ENCODE results near the gene GIMAP2. TPM values are rescaled to one million over a fixed set of nuclear protein-coding genes. Genes with fewer than 3 reads are reported as not detected.
A peak's percentile ranks its signal among the peaks of the same experiment; 100 is the strongest.

Gene GIMAP2
- total RNA-seq, 2 donors from 2014 or later, result 29.1 to 44.9 TPM

- Mint-ChIP-seq H3K4me1 (peaks cover 47% of the 10 kb centered on the region), H3K4me3 (peak overlapping the region; percentile 87), H3K27me3 (no peaks in the 10 kb centered on the region), H3K27ac (peak overlapping the region; percentile 94), H3K36me3 (ENCODE audit: low read depth) (peaks cover 39% of the 10 kb centered on the region), H3K9me3 (no peaks in the 10 kb centered on the region)
- peak; percentile 51 for ATAC-seq (replicated peaks)
These were observed 30.2 kb downstream of the GIMAP2 start for GRCh38 chr7:150715738-150716137.

GRCh38 chr7:150716368-150716767, 30.9 kb downstream of the GIMAP2 start, which contains the start of gene GIMAP1:
Gene GIMAP1, plus strand, starts transcription at chr7:150716613. Its CDS starts 2,435 bp downstream, at chr7:150719048.
- peak within 1 kb of the TSS; percentile 94 for H3K27ac Mint-ChIP-seq
- H3K27me3 Mint-ChIP-seq, result no peaks in the 10 kb centered on the region
- H3K9me3 Mint-ChIP-seq, result no peaks in the 10 kb centered on the region
- peaks cover 46% of the 10 kb centered on the region for H3K36me3 Mint-ChIP-seq (ENCODE audit: low read depth)
- H3K4me3 Mint-ChIP-seq, result peak within 1 kb of the TSS; percentile 87
- H3K4me1 Mint-ChIP-seq, result peaks cover 47% of the 10 kb centered on the region
- peak; percentile 73 for ATAC-seq (replicated peaks)

- Mint-ChIP-seq H3K27ac (peak overlapping the region; percentile 94), H3K36me3 (ENCODE audit: low read depth) (peaks cover 51% of the 10 kb centered on the region), H3K9me3 (no peaks in the 10 kb centered on the region), H3K27me3 (no peaks in the 10 kb centered on the region), H3K4me1 (peaks cover 50% of the 10 kb centered on the region), H3K4me3 (peak overlapping the region; percentile 87)
- ATAC-seq (replicated peaks), result no peak
These were observed 31.4 kb downstream of the GIMAP2 start for GRCh38 chr7:150716939-150717338.

GRCh38 chr7:150717814-150718420, 32.4 kb downstream of the GIMAP2 start:
- Mint-ChIP-seq H3K9me3 (no peaks in the 10 kb centered on the region), H3K4me3 (peak overlapping the region; percentile 87), H3K27ac (peak overlapping the region; percentile 94), H3K27me3 (no peaks in the 10 kb centered on the region), H3K36me3 (ENCODE audit: low read depth) (peaks cover 61% of the 10 kb centered on the region), H3K4me1 (peaks cover 50% of the 10 kb centered on the region)
- ATAC-seq (replicated peaks), result peak; percentile 10

- Mint-ChIP-seq H3K4me1 (peaks cover 44% of the 10 kb centered on the region), H3K9me3 (peaks cover 3% of the 10 kb centered on the region), H3K4me3 (peak overlapping the region; percentile 87), H3K27ac (peak overlapping the region; percentile 94), H3K27me3 (no peaks in the 10 kb centered on the region), H3K36me3 (ENCODE audit: low read depth) (peaks cover 76% of the 10 kb centered on the region)
- no peak for ATAC-seq (replicated peaks)
These were observed 33.9 kb downstream of the GIMAP2 start for GRCh38 chr7:150719436-150719835.

- Mint-ChIP-seq H3K36me3 (ENCODE audit: low read depth) (peaks cover 80% of the 10 kb centered on the region), H3K4me3 (peak overlapping the region; percentile 87), H3K27me3 (no peaks in the 10 kb centered on the region), H3K27ac (peak overlapping the region; percentile 94), H3K9me3 (peaks cover 4% of the 10 kb centered on the region), H3K4me1 (peaks cover 38% of the 10 kb centered on the region)
- ATAC-seq (replicated peaks), result no peak
These were observed 34.7 kb downstream of the GIMAP2 start for GRCh38 chr7:150719960-150720891.

GRCh38 chr7:150721970-150722373, 36.5 kb downstream of the GIMAP2 start:
- Mint-ChIP-seq H3K9me3 (peaks cover 11% of the 10 kb centered on the region), H3K36me3 (ENCODE audit: low read depth) (peaks cover 73% of the 10 kb centered on the region), H3K4me1 (peaks cover 38% of the 10 kb centered on the region), H3K27me3 (no peaks in the 10 kb centered on the region), H3K4me3 (peak overlapping the region; percentile 36), H3K27ac (no peak overlapping the region)
- ATAC-seq (replicated peaks), result no peak

GRCh38 chr7:150722431-150722931, 37.0 kb downstream of the GIMAP2 start:
- Mint-ChIP-seq H3K36me3 (ENCODE audit: low read depth) (peaks cover 74% of the 10 kb centered on the region), H3K9me3 (peaks cover 13% of the 10 kb centered on the region), H3K27ac (peak overlapping the region; percentile 57), H3K27me3 (no peaks in the 10 kb centered on the region), H3K4me1 (peaks cover 41% of the 10 kb centered on the region), H3K4me3 (peak overlapping the region; percentile 36)
- no peak for ATAC-seq (replicated peaks)

GRCh38 chr7:150723467-150723866, 38.0 kb downstream of the GIMAP2 start:
- H3K27ac Mint-ChIP-seq, result peak overlapping the region; percentile 57
- H3K9me3 Mint-ChIP-seq, result peaks cover 22% of the 10 kb centered on the region
- ATAC-seq (replicated peaks), result no peak
- peaks cover 44% of the 10 kb centered on the region for H3K4me1 Mint-ChIP-seq
- H3K4me3 Mint-ChIP-seq, result no peak overlapping the region
- peaks cover 74% of the 10 kb centered on the region for H3K36me3 Mint-ChIP-seq (ENCODE audit: low read depth)
- H3K27me3 Mint-ChIP-seq, result no peaks in the 10 kb centered on the region

GRCh38 chr7:150727381-150727780, 41.9 kb downstream of the GIMAP2 start:
- peaks cover 44% of the 10 kb centered on the region for H3K4me1 Mint-ChIP-seq
- H3K27me3 Mint-ChIP-seq, result no peaks in the 10 kb centered on the region
- H3K36me3 Mint-ChIP-seq (ENCODE audit: low read depth), result peaks cover 50% of the 10 kb centered on the region
- H3K27ac Mint-ChIP-seq, result peak overlapping the region; percentile 13
- no peak for ATAC-seq (replicated peaks)
- H3K4me3 Mint-ChIP-seq, result peak overlapping the region; percentile 89
- H3K9me3 Mint-ChIP-seq, result peaks cover 25% of the 10 kb centered on the region

GRCh38 chr7:150728011-150728410, 42.5 kb downstream of the GIMAP2 start:
- H3K4me3 Mint-ChIP-seq, result peak overlapping the region; percentile 89
- H3K27me3 Mint-ChIP-seq, result no peaks in the 10 kb centered on the region
- no peak for ATAC-seq (replicated peaks)
- peaks cover 49% of the 10 kb centered on the region for H3K4me1 Mint-ChIP-seq
- H3K27ac Mint-ChIP-seq, result peak overlapping the region; percentile 13
- peaks cover 44% of the 10 kb centered on the region for H3K36me3 Mint-ChIP-seq (ENCODE audit: low read depth)
- H3K9me3 Mint-ChIP-seq, result peaks cover 25% of the 10 kb centered on the region

GRCh38 chr7:150728609-150729008, 43.1 kb downstream of the GIMAP2 start:
- Mint-ChIP-seq H3K4me1 (peaks cover 55% of the 10 kb centered on the region), H3K27me3 (no peaks in the 10 kb centered on the region), H3K36me3 (ENCODE audit: low read depth) (peaks cover 38% of the 10 kb centered on the region), H3K4me3 (peak overlapping the region; percentile 89), H3K27ac (peak overlapping the region; percentile 13), H3K9me3 (peaks cover 25% of the 10 kb centered on the region)
- ATAC-seq (replicated peaks), result no peak

GRCh38 chr7:150731916-150732315, 46.4 kb downstream of the GIMAP2 start:
- peak; percentile 40 for ATAC-seq (replicated peaks)
- Mint-ChIP-seq H3K4me3 (peak overlapping the region; percentile 89), H3K36me3 (ENCODE audit: low read depth) (peaks cover 29% of the 10 kb centered on the region), H3K27me3 (no peaks in the 10 kb centered on the region), H3K4me1 (peaks cover 64% of the 10 kb centered on the region), H3K9me3 (peaks cover 15% of the 10 kb centered on the region), H3K27ac (peak overlapping the region; percentile 97)

GRCh38 chr7:150732786-150733481, 47.4 kb downstream of the GIMAP2 start:
- no peaks in the 10 kb centered on the region for H3K27me3 Mint-ChIP-seq
- H3K36me3 Mint-ChIP-seq (ENCODE audit: low read depth), result peaks cover 34% of the 10 kb centered on the region
- H3K4me1 Mint-ChIP-seq, result peaks cover 56% of the 10 kb centered on the region
- ATAC-seq (replicated peaks), result peak; percentile 27
- H3K9me3 Mint-ChIP-seq, result peaks cover 8% of the 10 kb centered on the region
- peak overlapping the region; percentile 89 for H3K4me3 Mint-ChIP-seq
- peak overlapping the region; percentile 97 for H3K27ac Mint-ChIP-seq

All from activated T-helper 17 cell treated with anti-CD3 and anti-CD28 coated beads, Interleukin-2, amount 50 U/mL, for 72 hours (primary cell).